ENCODE results near the gene ANKRD44.
"Not testable (repeated sequence)": the region's sequence is repeated elsewhere in the genome, so short reads cannot be mapped to it uniquely, and the experiment has no call there.

Gene ANKRD44

GRCh38 chr2:197073701-197074433 lies 236.7 kb downstream of the ANKRD44 start:
- no peak for DNase-seq (ENCODE audit: low spot score)

DNA sequence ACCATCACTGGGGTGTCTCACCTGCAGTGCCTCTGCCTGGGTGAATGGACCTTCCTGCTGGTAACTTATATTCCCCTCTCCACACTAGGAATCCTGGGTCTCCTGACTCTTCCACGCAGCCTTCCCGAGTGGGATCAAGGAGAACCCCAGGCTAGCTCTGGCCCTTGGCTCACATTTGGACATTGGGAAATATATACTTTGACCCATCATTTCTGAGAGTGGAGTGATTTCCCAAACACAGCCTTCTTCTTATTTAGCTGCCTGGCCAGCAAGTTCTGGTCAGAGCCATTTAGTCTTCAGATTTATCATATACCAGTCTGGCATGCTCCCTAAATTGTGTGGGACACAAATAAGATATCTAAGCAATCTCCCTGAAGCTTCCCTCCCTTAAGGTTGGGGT lies 237.3 kb downstream of the ANKRD44 start:
- no peak for DNase-seq (ENCODE audit: low spot score)

DNA sequence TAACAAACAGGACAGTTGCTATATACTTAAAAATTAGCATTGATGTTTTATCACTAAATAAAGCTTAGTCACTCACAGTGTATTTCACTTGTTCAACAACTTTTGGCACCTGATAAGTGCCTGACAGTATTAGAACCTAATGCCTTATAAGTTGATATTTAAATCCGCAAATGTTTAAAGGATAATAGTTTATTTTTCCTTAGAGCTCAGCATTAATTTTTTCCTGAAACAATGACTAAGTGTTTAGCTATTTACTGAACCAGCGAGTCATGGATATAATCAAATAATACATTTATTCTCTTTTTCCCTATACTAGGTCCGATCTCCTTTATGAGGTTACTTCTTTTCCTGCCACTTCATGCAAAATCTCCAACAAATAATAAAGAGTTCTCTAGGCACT lies 238.0 kb downstream of the ANKRD44 start:
- no peak for DNase-seq (ENCODE audit: low spot score)

DNA sequence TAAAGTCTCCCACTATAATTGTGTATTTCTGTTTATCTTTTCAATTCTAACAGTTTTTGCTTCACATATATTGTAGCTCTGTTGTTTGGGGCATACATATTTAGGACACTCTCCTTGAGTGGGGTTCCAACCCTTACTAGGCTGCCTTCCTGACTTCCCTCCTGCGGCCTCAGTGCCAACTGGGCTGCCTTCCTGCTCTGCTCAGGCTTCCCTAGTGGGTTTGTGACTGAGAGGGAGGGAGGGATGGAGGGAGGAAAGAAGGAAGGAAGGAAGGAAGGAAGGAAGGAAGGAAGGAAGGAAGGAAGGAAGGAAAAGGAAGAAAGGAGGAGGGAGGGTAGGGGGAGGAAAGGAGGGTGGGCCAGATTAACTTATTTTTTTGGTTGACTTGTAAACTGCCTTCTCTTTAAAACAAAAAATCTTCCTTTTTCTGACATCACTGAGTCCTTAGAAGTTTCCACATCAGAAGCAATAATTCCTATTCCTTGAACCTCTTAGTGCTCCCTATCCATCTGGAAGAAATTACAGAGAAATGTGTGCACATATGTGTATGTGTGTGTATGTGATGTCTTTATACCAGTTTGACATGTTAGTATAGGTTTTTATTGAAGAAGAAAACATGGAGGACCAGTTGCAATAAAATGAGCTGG lies 238.7 kb downstream of the ANKRD44 start:
- DNase-seq (ENCODE audit: low spot score) = no peak

- no peak for DNase-seq (ENCODE audit: low spot score)
These were observed 239.4 kb downstream of the ANKRD44 start for GRCh38 chr2:197071213-197071612.

- DNase-seq (ENCODE audit: low spot score) = no peak
These were observed 240.6 kb downstream of the ANKRD44 start for GRCh38 chr2:197069958-197070357.

DNA sequence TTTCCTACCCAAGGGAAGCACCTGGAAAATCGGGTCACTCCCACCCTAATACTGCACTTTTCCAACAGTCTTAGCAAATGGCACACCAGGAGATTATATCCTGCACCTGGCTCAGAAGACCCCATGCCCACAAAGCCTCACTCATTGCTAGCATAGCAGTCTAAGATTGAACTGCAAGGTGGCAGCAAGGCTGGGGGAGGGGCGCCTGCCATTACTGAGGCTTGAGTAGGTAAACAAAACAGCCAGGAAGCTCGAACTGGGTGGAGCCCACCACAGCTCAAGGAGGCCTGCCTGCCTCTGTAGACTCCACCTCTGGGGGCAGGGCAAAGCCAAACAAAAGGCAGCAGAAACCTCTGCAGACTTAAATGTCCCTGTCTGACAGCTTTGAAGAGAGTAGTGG lies 248.0 kb downstream of the ANKRD44 start:
- DNase-seq (ENCODE audit: low spot score) = not testable (repeated sequence)

DNA sequence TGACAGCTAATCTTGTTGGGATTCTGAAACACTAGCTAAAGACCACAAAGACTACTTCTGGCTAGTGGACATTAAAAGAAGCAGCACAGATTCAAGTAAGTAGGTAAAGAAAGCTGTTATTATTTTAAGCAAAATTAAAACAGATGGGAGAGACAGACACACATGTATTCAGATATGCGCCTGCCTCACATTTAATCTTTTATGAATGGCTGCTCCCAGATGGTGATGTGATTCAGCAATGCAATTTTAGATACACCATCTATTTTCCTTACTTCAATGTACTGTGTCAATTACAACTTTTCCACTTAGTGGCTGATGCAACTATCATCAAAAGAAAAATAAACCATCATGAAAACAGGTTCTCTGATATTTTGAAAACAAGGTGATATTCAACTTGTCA lies 251.1 kb downstream of the ANKRD44 start:
- DNase-seq (ENCODE audit: low spot score) = no peak

DNA sequence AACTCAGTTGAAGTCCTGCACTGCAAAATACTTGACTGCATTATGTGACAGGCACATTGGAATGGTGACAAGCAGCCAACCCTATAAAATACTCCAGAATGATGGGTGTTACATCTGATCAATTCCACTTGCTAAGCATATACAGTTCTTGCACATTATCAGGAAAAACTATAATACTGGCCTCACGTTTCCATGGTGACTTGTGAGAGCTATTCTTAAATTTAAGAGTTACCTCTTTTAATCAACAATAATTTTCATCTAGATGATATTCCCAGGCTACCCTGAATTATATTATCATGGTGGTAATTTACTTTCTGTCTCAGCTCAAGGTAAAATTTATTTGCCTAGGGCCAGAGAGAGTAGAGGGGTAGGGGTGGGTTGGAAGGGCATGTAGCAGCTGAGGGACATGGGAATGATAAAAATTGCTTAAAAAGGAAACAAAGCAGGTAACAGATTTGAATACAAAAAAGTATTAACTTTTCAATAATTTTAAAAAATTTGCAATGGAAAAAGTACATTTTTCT lies 251.7 kb downstream of the ANKRD44 start:
- no peak for DNase-seq (ENCODE audit: low spot score)

GRCh38 chr2:197057959-197058358 lies 252.6 kb downstream of the ANKRD44 start:
- DNase-seq (ENCODE audit: low spot score) = no peak

- no peak for DNase-seq (ENCODE audit: low spot score)
These were observed 255.5 kb downstream of the ANKRD44 start for GRCh38 chr2:197055045-197055444.

DNA sequence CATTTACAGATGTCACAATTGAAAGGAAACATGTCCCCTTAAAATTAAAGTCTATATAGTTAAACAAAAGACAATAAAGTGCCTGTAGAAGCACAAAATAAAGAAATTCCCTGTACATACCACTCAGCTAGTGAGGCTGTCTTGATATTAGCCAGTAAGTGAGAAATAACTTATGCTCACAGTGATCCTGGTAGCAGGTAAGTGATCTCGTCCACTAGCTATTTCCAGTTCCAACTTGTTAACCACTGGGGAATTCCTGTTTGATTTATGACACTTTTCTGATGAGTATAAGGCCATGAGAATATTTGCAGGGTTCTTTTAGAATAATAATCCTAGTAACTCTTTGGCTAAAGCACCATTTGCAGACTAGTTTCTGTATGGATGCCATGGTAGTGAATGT lies 256.1 kb downstream of the ANKRD44 start:
- peak; percentile 8 for DNase-seq (ENCODE audit: low spot score)

- peak; percentile 59 for DNase-seq (ENCODE audit: low spot score)
These were observed 258.2 kb downstream of the ANKRD44 start for GRCh38 chr2:197052356-197052755.

- no peak for DNase-seq (ENCODE audit: low spot score)
These were observed 265.5 kb downstream of the ANKRD44 start for GRCh38 chr2:197045115-197045514.

GRCh38 chr2:197042739-197043196 lies 267.8 kb downstream of the ANKRD44 start:
- DNase-seq (ENCODE audit: low spot score) = no peak

DNA sequence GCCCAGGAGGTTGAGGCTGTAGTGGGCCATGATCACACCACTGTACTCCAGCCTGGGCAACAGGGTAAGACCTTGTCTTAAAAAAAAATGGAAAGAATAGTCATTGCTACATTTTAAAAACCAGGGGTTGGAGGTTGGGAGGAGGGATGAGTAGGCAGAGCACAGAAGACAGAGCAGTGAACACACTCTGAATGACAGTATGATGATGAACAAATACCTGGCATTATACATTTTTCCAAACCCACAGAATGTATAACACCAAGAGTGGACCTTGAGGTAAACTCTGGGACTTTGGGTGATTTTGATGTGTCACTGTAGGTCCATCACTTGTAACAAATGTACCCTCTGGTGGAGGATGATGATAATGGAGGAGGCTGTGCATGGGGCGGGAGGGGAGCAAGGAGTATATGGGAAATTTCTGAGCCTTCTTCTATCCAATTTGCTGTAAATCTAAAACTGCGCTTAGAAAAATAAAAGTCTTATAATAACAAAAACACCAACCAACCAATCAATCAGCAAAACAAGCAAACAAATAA lies 272.6 kb downstream of the ANKRD44 start:
- no peak for DNase-seq (ENCODE audit: low spot score)

DNA sequence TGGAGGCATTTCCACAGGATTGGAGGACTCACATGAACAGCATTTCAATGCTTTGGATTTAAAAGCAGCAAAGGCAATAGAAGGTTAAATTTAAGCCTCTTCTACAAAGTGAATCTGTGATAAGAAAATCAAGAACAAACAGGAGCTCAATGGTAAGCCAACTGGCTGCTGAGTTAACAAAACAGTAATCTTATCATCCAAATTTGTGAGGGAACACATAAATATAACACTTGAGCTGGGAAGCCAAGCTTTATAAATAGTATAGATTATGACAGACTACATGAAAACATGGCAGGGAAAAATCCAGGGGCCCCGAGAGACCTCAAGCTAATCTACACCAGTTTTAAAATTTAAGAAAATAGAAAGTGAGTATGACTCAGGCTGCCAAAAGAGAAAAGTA lies 275.6 kb downstream of the ANKRD44 start:
- DNase-seq (ENCODE audit: low spot score) = no peak

DNA sequence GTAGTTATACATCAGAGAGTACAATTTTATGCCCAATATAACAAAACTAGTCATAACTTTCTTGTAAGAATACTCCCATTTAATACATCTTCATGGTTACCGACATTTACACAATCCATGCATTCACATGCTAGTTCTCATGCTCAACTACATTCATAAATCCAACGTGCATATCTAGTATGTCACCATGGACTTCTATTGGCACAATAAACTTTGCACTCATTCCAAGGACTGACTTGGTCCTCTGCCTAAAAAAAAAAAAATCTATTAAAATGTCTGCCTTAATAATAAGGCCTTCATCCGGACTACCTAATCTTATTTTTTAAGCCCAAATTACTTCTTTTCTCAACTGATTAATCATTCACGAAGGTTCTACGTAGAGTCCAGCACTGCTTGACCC lies 276.3 kb downstream of the ANKRD44 start:
- no peak for DNase-seq (ENCODE audit: low spot score)

DNA sequence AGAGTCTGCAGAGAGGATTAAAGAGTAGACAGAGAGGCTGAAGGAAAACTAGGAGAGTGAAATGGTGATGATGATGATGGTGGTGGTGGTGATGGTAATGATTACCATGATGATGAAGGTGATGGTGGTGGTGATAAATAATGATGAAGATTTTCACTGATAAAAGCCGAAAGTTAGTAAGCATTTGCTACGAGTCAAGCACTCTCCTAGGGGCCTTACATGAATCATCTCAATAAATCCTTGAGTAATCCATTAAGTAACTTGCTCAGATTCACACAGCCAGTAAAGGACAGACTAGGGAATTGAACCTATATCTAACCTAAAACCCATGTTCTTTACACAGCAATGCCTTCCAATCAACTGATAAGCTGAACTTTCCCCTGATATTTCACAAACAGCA lies 277.4 kb downstream of the ANKRD44 start:
- DNase-seq (ENCODE audit: low spot score) = no peak

- DNase-seq (ENCODE audit: low spot score) = no peak
These were observed 278.8 kb downstream of the ANKRD44 start for GRCh38 chr2:197031803-197032202.

DNA sequence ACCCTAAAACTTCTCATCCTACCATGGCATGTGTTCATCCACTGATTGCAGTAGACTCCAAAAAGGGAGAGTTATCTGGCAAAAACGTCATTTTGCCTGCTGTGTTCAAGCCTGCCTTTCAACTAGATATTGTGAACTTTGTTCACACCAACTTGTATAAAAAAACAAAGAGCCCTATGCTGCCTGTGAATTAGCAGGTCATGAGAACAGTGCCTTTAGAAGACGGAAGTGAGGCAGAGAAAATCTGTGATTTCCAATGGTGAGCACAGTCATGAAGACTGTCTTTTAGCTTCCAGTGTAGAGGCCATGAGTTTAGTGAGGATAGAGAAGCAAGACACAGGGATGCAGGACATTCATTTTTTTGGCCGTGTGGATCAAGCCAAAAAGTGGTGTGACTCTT lies 280.5 kb downstream of the ANKRD44 start:
- DNase-seq (ENCODE audit: low spot score) = no peak

- DNase-seq (ENCODE audit: low spot score) = no peak
These were observed 281.9 kb downstream of the ANKRD44 start for GRCh38 chr2:197028633-197029032.

- peak; percentile 44 for DNase-seq (ENCODE audit: low spot score)
These were observed 282.4 kb downstream of the ANKRD44 start for GRCh38 chr2:197028230-197028629.
